Suppressor macrophage treated with lipopolysaccharide for 4 hours (primary cell): Measurements from ENCODE around the gene DLG3.
"Not testable (repeated sequence)": the region's sequence is repeated elsewhere in the genome, so short reads cannot be mapped to it uniquely, and the experiment has no call there.

Source experiments
- DNase-seq: peaks from one replicate; pipeline ENCODE4 v3.0.0-alpha.2; 2020

The DLG3 gene

GRCh38 chrX:70444326-70444945 is at the start of gene DLG3:
TSS of gene DLG3 (plus strand) at chrX:70444835. CDS start at chrX:70445202, 367 bp downstream.
- no peak for DNase-seq

GRCh38 chrX:70398899-70399298 is 45.7 kb upstream of the DLG3 start:
- DNase-seq, result no peak

DNA sequence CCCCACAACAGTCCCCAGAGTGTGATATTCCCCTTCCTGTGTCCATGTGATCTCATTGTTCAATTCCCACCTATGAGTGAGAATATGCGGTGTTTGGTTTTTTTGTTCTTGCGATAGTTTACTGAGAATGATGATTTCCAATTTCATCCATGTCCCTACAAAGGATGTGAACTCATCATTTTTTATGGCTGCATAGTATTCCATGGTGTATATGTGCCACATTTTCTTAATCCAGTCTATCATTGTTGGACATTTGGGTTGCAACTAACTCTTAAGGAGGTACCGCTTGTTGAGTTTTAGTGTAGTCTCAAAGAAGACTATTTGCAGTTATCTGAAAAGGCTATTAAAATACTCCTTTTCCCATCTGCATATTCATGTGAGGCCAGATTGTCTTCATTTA is 44.5 kb upstream of the DLG3 start:
- DNase-seq, result not testable (repeated sequence)

DNA sequence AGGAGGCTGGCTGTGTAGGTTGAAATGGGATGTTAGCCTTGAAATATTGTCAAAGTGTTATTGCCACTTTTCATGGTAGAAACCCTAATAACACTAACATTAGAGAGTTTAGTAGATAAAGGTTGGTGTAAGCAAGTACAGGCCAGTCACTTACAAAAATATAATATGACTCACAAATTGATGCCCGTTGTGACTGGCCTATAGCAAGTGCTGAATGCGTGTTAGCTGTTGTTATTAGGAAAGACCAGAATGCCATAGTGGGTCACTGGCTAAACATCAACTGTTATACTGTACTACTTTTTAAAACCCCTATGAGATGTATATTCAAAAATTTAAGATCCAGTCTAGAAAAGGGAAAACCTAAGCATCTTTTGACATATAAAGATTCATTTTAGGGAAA is 41.9 kb upstream of the DLG3 start:
- no peak for DNase-seq

DNA sequence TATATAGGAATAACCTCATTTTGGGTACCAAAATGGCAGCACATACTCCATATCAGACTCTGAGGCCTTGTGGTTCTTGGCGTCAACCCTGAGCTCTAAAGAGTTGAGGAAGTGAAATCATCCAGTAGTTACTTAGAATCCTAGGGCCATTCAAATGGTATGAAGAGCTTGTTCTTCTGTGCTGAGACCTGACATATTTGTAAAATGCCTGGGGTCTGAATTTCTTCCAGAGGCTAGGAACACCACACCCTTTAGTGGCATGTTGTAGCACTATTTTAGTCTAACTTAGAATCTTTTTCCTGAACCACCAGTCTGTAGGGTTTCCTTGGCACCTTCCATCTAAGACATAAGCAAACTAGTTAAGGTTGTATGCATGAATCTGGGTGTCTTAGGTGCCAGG is 39.6 kb upstream of the DLG3 start:
- DNase-seq, result no peak

- DNase-seq, result no peak
Observed at GRCh38 chrX:70410921-70411320, 33.7 kb upstream of the DLG3 start.

GRCh38 chrX:70411475-70411874 is 33.2 kb upstream of the DLG3 start:
- no peak for DNase-seq

- DNase-seq, result no peak
Observed at GRCh38 chrX:70421618-70422017, 23.0 kb upstream of the DLG3 start.

DNA sequence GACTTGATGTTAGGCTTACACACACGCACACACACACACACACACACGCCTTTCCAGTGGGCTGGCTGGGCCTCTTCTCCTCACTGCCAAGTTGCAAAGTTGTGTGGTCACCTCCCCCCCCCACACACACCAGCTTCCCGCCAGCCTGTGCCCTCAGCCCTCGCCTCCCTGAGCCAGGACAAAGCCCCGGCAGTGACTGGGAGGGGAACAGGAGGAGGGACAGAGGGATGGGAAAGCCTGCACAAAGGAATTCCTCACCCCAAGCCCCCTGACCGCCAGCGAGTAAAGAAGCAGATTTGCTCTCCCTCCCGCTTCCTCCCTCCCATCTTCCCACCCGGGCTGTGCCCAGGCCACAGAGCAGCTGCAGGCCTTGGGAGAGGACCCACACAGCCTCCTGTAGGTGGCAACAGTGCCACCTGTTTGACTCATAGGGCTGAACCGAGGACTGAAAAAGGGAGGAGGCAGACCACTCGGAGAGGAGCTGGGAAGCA is 21.7 kb upstream of the DLG3 start, which contains the start of gene GDPD2:
Gene GDPD2, plus strand, starts transcription at position 464 of the 491 bp plus-strand sequence. CDS start 1,671 bp downstream, outside the sequence.
- DNase-seq, result no peak

DNA sequence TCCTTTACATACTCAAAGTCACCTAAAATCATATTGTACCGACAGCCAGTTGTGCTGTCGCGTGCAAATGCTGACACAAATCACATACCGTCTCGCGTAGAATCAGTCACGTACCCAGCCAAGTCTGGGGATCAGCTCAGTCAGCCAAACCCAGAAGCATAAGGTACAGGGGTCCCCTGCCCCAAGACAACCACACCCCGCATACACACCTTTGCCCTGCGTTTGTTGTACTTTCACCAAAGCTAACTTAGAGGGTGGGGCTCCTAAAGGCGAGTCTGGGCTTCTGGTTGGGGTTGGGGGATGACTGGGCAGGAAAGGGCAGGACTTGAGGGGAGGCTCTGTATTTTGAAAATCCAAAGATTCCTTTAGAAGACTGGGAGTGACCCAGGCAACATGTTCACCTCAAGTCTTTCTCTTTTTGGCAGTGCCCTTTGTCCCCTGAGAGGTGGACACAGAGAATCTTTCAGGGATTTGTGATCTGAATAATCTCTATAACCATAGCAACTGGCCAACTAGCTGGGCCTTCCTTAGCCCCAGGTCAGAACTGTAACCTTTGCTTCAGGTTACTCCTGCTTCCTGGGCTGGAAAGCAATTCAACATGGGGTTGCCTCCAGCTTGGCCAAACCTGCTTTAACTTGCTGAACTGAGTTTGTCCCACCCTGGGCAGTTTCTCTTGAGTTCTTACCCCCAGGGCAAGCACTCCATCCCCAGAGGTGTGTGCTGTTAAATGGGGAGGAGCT is 20.5 kb upstream of the DLG3 start:
- DNase-seq, result no peak

DNA sequence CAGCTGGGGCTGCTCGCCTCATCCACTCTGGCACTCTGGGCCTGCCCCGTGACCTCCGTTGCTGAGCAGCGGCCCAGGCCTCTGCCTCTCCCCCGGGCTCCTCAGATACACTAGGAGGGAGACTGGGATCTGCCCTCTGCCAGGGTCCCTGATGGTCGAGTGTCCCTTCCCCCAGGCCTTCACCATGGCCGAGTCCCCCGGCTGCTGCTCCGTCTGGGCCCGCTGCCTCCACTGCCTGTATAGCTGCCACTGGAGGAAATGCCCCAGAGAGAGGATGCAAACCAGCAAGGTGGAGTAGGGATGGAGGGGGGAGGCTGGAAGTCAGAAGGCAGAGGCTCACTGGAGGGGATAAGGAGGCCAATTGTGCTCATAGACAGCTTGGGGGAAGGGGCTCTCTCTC is 19.8 kb upstream of the DLG3 start:
- no peak for DNase-seq

DNA sequence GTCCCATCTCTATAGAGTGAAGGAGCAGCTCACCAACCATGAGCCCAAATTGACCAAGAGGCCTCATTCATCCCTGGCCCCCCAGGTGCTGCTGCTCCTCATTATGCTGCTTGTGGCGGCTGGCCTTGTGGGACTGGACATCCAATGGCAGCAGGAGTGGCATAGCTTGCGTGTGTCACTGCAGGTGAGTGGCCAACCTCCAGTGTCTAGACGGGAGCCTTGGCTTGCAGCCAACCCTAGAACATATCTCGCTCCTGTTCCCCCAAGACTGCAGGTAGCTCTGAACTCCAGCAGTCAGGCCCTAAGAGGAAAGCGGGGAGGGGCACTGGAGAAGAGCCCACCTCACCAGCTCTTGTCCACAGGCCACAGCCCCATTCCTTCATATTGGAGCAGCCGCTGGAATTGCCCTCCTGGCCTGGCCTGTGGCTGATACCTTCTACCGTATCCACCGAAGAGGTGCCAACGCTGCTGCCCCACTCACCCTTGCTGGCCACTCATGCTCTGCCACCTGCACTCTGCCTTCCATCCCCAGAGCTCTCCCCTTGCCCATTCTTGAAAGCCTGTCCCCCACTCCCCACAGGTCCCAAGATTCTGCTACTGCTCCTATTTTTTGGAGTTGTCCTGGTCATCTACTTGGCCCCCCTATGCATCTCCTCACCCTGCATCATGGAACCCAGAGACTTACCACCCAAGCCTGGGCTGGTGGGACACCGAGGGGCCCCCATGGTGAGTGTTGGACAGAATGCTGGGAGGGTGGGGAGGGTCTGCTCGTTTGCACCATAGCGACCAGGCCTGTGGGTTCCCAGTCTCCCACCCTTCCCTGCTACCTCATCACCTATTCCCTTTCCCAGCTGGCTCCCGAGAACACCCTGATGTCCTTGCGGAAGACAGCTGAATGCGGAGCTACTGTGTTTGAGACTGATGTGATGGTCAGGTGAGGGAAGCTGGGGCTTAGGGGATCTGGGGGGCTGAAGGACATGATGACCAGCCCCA is 18.1 kb upstream of the DLG3 start:
- no peak for DNase-seq

- no peak for DNase-seq
Observed at GRCh38 chrX:70427365-70427764, 17.3 kb upstream of the DLG3 start.

- no peak for DNase-seq
Observed at GRCh38 chrX:70429759-70430158, 14.9 kb upstream of the DLG3 start.

GRCh38 chrX:70432936-70433847 is 11.4 kb upstream of the DLG3 start:
- peak; percentile 16 for DNase-seq

- peak; percentile 48 for DNase-seq
Observed at GRCh38 chrX:70433848-70434351, 10.7 kb upstream of the DLG3 start.

DNA sequence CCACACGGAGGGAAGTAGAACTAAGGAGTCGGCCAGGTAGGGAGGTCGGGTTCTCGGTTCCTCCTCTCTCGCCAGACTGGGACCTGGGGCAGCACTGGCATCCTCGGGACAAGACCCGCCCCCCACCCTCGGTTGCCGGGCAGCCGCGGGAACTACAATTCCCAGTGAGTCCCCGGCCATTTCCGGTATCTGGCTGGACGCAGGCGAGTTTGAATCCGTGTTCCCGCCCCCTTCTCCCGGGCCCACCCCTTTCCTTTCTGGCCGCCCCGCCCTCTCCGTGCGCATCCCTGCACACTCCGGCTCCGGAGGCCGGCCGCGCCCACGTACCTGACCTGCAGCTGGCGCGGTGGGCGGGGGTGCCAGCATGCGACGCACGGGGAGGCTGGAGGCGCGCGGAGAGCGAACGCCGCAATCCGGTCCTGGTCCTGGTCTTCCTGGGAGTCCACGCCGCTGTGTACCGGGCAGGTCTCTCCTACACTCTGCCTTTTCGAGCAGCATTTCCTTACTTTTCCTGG is 10.2 kb upstream of the DLG3 start:
- peak; percentile 72 for DNase-seq

DNA sequence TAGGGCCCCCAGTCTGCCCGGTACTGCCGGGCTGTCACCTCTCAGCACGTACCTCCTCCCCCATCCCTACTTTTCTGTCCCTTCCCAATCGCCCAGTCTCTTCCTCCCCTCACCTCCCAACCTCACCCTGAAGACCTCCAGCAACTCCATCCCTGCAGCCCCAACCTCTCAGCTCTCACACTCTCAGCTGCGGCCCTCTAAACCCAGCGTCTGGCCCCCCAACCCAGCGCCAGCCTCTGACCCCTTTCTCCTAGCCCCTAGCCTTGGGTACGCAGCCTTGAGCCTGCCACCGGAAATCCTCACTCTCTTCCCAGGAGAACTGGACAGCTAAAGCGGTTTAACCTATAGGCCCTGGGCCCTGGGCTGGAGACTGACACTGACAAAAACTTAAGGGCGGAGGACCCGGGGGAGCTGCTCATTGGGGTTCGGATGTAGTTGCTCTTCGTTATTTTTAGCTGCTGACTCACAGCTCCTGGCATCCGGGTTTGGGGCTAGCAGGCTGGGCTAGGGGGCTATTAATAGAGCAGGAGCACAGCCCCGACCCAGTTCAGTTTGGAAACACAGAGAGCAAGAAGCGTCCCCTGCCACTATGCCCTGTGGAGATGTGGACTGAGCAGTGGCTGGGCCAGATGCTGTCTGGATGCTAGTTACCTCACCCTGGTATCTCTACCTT is 9.6 kb upstream of the DLG3 start:
- no peak for DNase-seq

GRCh38 chrX:70436343-70436742 is 8.3 kb upstream of the DLG3 start:
- DNase-seq, result no peak

GRCh38 chrX:70437011-70437410 is 7.6 kb upstream of the DLG3 start:
- DNase-seq, result peak; percentile 21
